Activated T-cell treated with anti-CD3 and anti-CD28 coated beads for 1 hour (primary cell): ENCODE results near the gene KCNJ2.

ENCODE experiments used
- DNase-seq: peaks from one replicate; pipeline ENCODE4 v3.0.0-alpha.2; 2020; ENCODE audit warnings: low read depth

Gene KCNJ2

GRCh38 chr17:70168977-70169708 lies at the start of gene KCNJ2:
KCNJ2 (plus strand) TSS chr17:70169532; CDS start chr17:70175040, 5,508 bp downstream.
- no peak for DNase-seq

- DNase-seq = no peak
These were observed 49.8 kb upstream of the KCNJ2 start for GRCh38 chr17:70119545-70119944.

- no peak for DNase-seq
These were observed 49.3 kb upstream of the KCNJ2 start for GRCh38 chr17:70119983-70120382.

- no peak for DNase-seq
These were observed 48.9 kb upstream of the KCNJ2 start for GRCh38 chr17:70120425-70120824.

GRCh38 chr17:70121126-70121525 lies 48.2 kb upstream of the KCNJ2 start:
- no peak for DNase-seq

- no peak for DNase-seq
These were observed 46.1 kb upstream of the KCNJ2 start for GRCh38 chr17:70123193-70123592.

GRCh38 chr17:70124723-70125122 lies 44.6 kb upstream of the KCNJ2 start:
- DNase-seq = no peak

- no peak for DNase-seq
These were observed 42.0 kb upstream of the KCNJ2 start for GRCh38 chr17:70127221-70127873.

GRCh38 chr17:70128727-70129238 lies 40.5 kb upstream of the KCNJ2 start:
- DNase-seq = no peak

GRCh38 chr17:70130289-70130688 lies 39.0 kb upstream of the KCNJ2 start:
- no peak for DNase-seq

- no peak for DNase-seq
These were observed 36.8 kb upstream of the KCNJ2 start for GRCh38 chr17:70132505-70132904.

GRCh38 chr17:70134042-70134441 lies 35.3 kb upstream of the KCNJ2 start:
- no peak for DNase-seq

GRCh38 chr17:70134777-70135176 lies 34.6 kb upstream of the KCNJ2 start:
- no peak for DNase-seq

GRCh38 chr17:70136131-70136530 lies 33.2 kb upstream of the KCNJ2 start:
- no peak for DNase-seq

GRCh38 chr17:70137451-70138230 lies 31.7 kb upstream of the KCNJ2 start:
- no peak for DNase-seq

GRCh38 chr17:70138291-70138865 lies 31.0 kb upstream of the KCNJ2 start:
- DNase-seq = no peak

- DNase-seq = no peak
These were observed 29.8 kb upstream of the KCNJ2 start for GRCh38 chr17:70139449-70139993.

- DNase-seq = no peak
These were observed 25.0 kb upstream of the KCNJ2 start for GRCh38 chr17:70144260-70144846.

- no peak for DNase-seq
These were observed 16.1 kb upstream of the KCNJ2 start for GRCh38 chr17:70153210-70153609.

GRCh38 chr17:70157151-70157550 lies 12.2 kb upstream of the KCNJ2 start:
- DNase-seq = no peak

GRCh38 chr17:70158180-70158579 lies 11.2 kb upstream of the KCNJ2 start:
- no peak for DNase-seq

GRCh38 chr17:70158591-70158990 lies 10.7 kb upstream of the KCNJ2 start:
- no peak for DNase-seq
